H1 (cell line): ENCODE results near the gene RNF141. TPM values are rescaled to one million over a fixed set of nuclear protein-coding genes. Genes with fewer than 3 reads are reported as not detected.

Source experiments
- CHD7 ChIP-seq: fragments of 300-600 bp; sonication (generic); IDR thresholded peaks from 2 replicates; pipeline ENCODE4 v1.7.1; 2012; ENCODE audit warnings: low read length, moderate library complexity, mild to moderate bottlenecking, inconsistent platforms; ENCODE audit not compliant: insufficient replicate concordance
- EP300 ChIP-seq, 2 experiments: IDR thresholded peaks; 1 replicate in 1 of 2; 2 replicates in 1 of 2; pipeline ENCODE4 v1.6.1; 2011 to 2012; ENCODE audit warnings: low read depth in 2 of 2, low read length in 2 of 2, mild to moderate bottlenecking in 2 of 2, borderline replicate concordance in 1 of 2, inconsistent platforms in 1 of 2, moderate library complexity in 1 of 2
- MAX ChIP-seq: IDR thresholded peaks from 2 replicates; pipeline ENCODE4 v1.6.1; 2012; ENCODE audit warnings: inconsistent platforms
- NANOG ChIP-seq: IDR thresholded peaks from 2 replicates; pipeline ENCODE4 v1.6.1; 2011; ENCODE audit warnings: low read length, low read depth, mild to moderate bottlenecking, inconsistent platforms; ENCODE audit not compliant: insufficient read depth, poor library complexity, severe bottlenecking
- RBBP5 ChIP-seq: IDR thresholded peaks from 2 replicates; pipeline ENCODE4 v1.7.1; 2012; ENCODE audit warnings: low read depth, mild to moderate bottlenecking, inconsistent platforms, low read length, moderate library complexity, borderline replicate concordance
- RFX5 ChIP-seq: IDR thresholded peaks from 2 replicates; pipeline ENCODE4 v1.6.1; 2011; ENCODE audit warnings: low read depth, low read length, improper control_type of control experiment, borderline replicate concordance
- SAP30 ChIP-seq: fragments of 300-600 bp; sonication (generic); IDR thresholded peaks from 2 replicates; pipeline ENCODE4 v1.7.1; 2012; ENCODE audit warnings: low read length, moderate library complexity, mild to moderate bottlenecking, inconsistent platforms; ENCODE audit not compliant: insufficient read depth, insufficient replicate concordance
- SIN3A ChIP-seq, 2 experiments: IDR thresholded peaks in 1 of 2; conservative IDR thresholded peaks in 1 of 2; 2 replicates each; pipeline ENCODE4 v1.6.1; 2011 to 2012; ENCODE audit warnings: low read length in 2 of 2, improper control_type of control experiment in 1 of 2, low read depth in 1 of 2, mild to moderate bottlenecking in 1 of 2
- SIX5 ChIP-seq: IDR thresholded peaks from 2 replicates; pipeline ENCODE4 v1.6.1; 2011; ENCODE audit warnings: mild to moderate bottlenecking, low read depth, low read length
- TCF12 ChIP-seq: IDR thresholded peaks from 2 replicates; pipeline ENCODE4 v1.6.1; 2011; ENCODE audit warnings: low read depth, mild to moderate bottlenecking, low read length
- polyA plus RNA-seq, 7 experiments: library from polyadenylated mRNA; depleted of rRNA in 3 of 7; stranded (reverse) in 5 of 7; unstranded in 2 of 7; fragments of >200 nt in 5 of 7; fragments of 200-250 nt in 2 of 7; gene quantifications; 1 replicate in 5 of 7; 2 replicates in 1 of 7; 4 replicates in 1 of 7; pipeline versions ENCODE4 v1.2.1 to v1.2.3, GENCODE V29; 2011 to 2013; ENCODE audit warnings: missing spikeins in 2 of 7, mixed read lengths in 2 of 7
- total RNA-seq: library from RNA; stranded (reverse); fragmentation: NEBNext Ultra II Directional; extraction: Animal tissue kit (Norgen Biotek cat#: 25700); gene quantifications from 2 replicates; pipeline ENCODE4 v1.2.1, GENCODE V29; 2021

The RNF141 gene
- total and polyA plus RNA-seq, 2 of the 8 experiments (the other 6 are each of a cell fraction or from before 2014, with no cell fraction given), result 8.5 to 22.8 TPM

GRCh38 chr11:10511181-10511621 is 29.8 kb downstream of the RNF141 start (continued):
- TF ChIP-seq CHD7, result peak; percentile 25
- TF ChIP-seq SIX5, result no peak
- peak in 1 of 2 experiments; percentile 56; a peak in 1 of 4 replicates for TF ChIP-seq SIN3A (conservative IDR thresholded peaks at IDR 0.05 in 1 of 2, IDR thresholded peaks at IDR 0.05 in 1 of 2; ENCODE audit: low read depth in 1 of 2, low read length in 2 of 2)
- TF ChIP-seq MAX, result no peak
- TF ChIP-seq RFX5, result no peak
- TF ChIP-seq RBBP5, result no peak
- TF ChIP-seq TCF12, result 0 out of 2 replicates have a peak, but pooled peaks have one; percentile 47
- no peak for TF ChIP-seq EP300 (IDR thresholded peaks at IDR 0.05; ENCODE audit: borderline replicate concordance in 1 of 2, low read depth in 2 of 2, low read length in 2 of 2)
- no peak for TF ChIP-seq SAP30
- TF ChIP-seq NANOG, result peak; percentile 96
